Neural progenitor cell (in vitro differentiated cells): ENCODE results near the gene DDX52.

Experiments used
- EZH2 ChIP-seq: fragments of 200-600 bp; sonication (generic); IDR thresholded peaks from 2 replicates; pipeline ENCODE4 v1.6.1; 2017; ENCODE audit warnings: antibody characterized with exemption, mild to moderate bottlenecking, moderate library complexity
- EZH2phosphoT487 ChIP-seq: fragments of 200-600 bp; sonication (generic); IDR thresholded peaks from 2 replicates; pipeline ENCODE4 v1.6.1; 2017; ENCODE audit warnings: antibody characterized with exemption
- TF ChIP-seq, protein P1 (sequence below): fragments of 200-600 bp; sonication (generic); IDR thresholded peaks from 2 replicates; pipeline ENCODE4 v1.5.1; 2017; ENCODE audit warnings: antibody characterized with exemption, mild to moderate bottlenecking

GRCh38 chr17:37678036-37678435 lies 34.8 kb upstream of the DDX52 start:
- TF ChIP-seq, protein P1, sequence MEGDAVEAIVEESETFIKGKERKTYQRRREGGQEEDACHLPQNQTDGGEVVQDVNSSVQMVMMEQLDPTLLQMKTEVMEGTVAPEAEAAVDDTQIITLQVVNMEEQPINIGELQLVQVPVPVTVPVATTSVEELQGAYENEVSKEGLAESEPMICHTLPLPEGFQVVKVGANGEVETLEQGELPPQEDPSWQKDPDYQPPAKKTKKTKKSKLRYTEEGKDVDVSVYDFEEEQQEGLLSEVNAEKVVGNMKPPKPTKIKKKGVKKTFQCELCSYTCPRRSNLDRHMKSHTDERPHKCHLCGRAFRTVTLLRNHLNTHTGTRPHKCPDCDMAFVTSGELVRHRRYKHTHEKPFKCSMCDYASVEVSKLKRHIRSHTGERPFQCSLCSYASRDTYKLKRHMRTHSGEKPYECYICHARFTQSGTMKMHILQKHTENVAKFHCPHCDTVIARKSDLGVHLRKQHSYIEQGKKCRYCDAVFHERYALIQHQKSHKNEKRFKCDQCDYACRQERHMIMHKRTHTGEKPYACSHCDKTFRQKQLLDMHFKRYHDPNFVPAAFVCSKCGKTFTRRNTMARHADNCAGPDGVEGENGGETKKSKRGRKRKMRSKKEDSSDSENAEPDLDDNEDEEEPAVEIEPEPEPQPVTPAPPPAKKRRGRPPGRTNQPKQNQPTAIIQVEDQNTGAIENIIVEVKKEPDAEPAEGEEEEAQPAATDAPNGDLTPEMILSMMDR = no peak
- no peak for TF ChIP-seq EZH2phosphoT487
- TF ChIP-seq EZH2 = no peak
